Keratinocyte (primary cell): Measurements from ENCODE around the gene SFTPD.

Experiments used
- CTCF ChIP-seq, 3 experiments: IDR thresholded peaks in 1 of 3; conservative IDR thresholded peaks in 1 of 3; optimal IDR thresholded peaks in 1 of 3; 2 replicates in 2 of 3; 3 replicates in 1 of 3; pipeline versions ENCODE3 to v1.5.1; 2011; ENCODE audit warnings: low read length in 3 of 3, mild to moderate bottlenecking in 3 of 3, moderate library complexity in 2 of 3, control low read depth in 1 of 3, inconsistent platforms in 1 of 3; ENCODE audit not compliant: insufficient read depth in 2 of 3; ENCODE audit errors: extremely low read depth in 1 of 3
- EZH2 ChIP-seq: IDR thresholded peaks from one replicate; pipeline ENCODE4 v1.6.1; 2012; ENCODE audit warnings: inconsistent platforms, mild to moderate bottlenecking, low read length, moderate library complexity

- TF ChIP-seq CTCF (optimal IDR thresholded peaks at IDR 0.05 in 1 of 3, IDR thresholded peaks at IDR 0.05 in 1 of 3, conservative IDR thresholded peaks at IDR 0.05 in 1 of 3; ENCODE audit: extremely low read depth in 1 of 3, insufficient read depth in 2 of 3, low read length in 3 of 3) (no peak), EZH2 (no peak)
Observed at GRCh38 chr10:79979310-79979975, 30.5 kb upstream of the SFTPD start.
